ENCODE data around the gene TNRC6C.

DNA sequence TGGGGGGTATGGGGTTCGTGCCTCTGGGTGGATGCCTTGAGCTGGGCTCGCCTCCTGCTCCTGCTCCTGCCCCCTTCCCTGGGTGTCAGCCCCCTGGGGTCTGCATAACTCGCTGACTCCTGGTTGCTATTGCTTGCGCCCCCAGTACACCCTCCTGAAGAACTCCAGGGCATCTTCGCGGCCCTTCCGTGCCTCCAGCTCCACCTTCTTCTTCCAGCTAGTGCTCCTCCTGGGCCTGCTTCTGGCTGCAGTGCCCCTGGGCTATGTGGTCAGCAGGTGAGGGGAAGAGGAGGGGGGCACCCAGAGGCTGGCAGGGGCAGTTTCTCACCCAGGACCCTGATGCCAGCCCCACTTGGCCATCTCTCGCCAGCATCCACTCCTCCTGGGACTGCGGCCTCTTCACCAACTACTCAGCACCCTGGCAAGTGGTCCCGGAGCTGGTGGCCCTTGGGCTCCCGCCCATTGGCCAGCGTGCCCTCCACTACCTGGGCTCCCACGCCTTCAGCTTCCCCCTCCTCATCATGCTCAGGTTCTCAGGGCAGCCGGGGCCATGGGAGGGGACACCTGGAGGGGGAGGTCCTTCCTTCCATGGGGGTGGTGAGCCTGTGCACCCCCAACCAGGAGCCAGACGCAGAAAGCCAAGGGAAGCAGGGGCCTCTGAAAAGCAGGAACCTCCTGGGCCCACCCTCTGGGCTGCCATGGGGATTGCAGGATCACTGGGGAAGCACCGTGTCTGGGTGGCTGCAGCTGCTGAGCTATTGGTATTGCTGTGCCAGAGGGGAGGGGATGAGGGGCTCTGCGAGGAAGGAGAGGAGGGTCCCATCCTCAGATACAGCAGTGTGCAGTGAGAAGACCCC lies 179.9 kb downstream of the TNRC6C start:
- TF ChIP-seq HMG20A (CRISPR knock-in tag; IDR thresholded peaks at IDR 0.05; ENCODE audit: borderline replicate concordance): no peak
- TF ChIP-seq ARNT (IDR thresholded peaks at IDR 0.05): no peak
- TF ChIP-seq DNMT3B (CRISPR knock-in tag; conservative IDR thresholded peaks at IDR 0.05): no peak
